GM13976 (cell line): ENCODE results near the gene YTHDC2.

Experiments
- DNase-seq: peaks from one replicate; pipeline ENCODE4 v3.0.0; 2012; ENCODE audit warnings: low spot score
- CTCF ChIP-seq: IDR thresholded peaks from 2 replicates; pipeline ENCODE4 v1.5.1; 2012; ENCODE audit warnings: borderline replicate concordance, mild to moderate bottlenecking; ENCODE audit not compliant: insufficient read depth; ENCODE audit errors: extremely low read depth, missing control alignments, control extremely low read depth
- in situ Hi-C: fragments of 300-500 bp; cut with MboI; formaldehyde crosslinking; loops from one replicate; pipeline ENCODE4 v1.12.0; 2022; ENCODE audit warnings: low sequenced_read_pairs, mixed read lengths, inconsistent platforms; ENCODE audit not compliant: unreplicated experiment

Gene YTHDC2

GRCh38 chr5:113488645-113489184 lies 24.8 kb upstream of the YTHDC2 start:
- DNase-seq: no peak
- no peak for TF ChIP-seq CTCF
- in situ Hi-C loops: no loop called here

GRCh38 chr5:113489299-113489698 lies 24.2 kb upstream of the YTHDC2 start:
- no peak for TF ChIP-seq CTCF
- in situ Hi-C loops: no loop called here
- peak; percentile 37 for DNase-seq

GRCh38 chr5:113490317-113490716 lies 23.2 kb upstream of the YTHDC2 start:
- in situ Hi-C loops: no loop called here
- TF ChIP-seq CTCF: no peak
- no peak for DNase-seq

GRCh38 chr5:113491022-113491421 lies 22.5 kb upstream of the YTHDC2 start:
- no peak for TF ChIP-seq CTCF
- in situ Hi-C loops: no loop called here
- DNase-seq: no peak

- in situ Hi-C loops: no loop called here
Observed at GRCh38 chr5:113493446-113493845, 20.0 kb upstream of the YTHDC2 start.

GRCh38 chr5:113495422-113495841 lies 18.1 kb upstream of the YTHDC2 start:
- in situ Hi-C loops: no loop called here
- TF ChIP-seq CTCF: no peak
- no peak for DNase-seq

More at GRCh38 chr5:113493446-113493845, 20.0 kb upstream of the YTHDC2 start:
- no peak for DNase-seq
- TF ChIP-seq CTCF: no peak
